Natural killer cell (primary cell): Measurements from ENCODE around the gene AGBL4. TPM values are rescaled to one million over a fixed set of nuclear protein-coding genes. Genes with fewer than 3 reads are reported as not detected.

ENCODE experiments used
- ATAC-seq, 3 donors: fragments of 150-1000 bp in 2 of 3; fragments of 200-7000 bp in 1 of 3; cut with Tn5 transposase; 1 replicate in 1 of 3; 2 replicates in 2 of 3; pipeline ENCODE4 v1.10.0; 2021; ENCODE audit warnings: mild to moderate bottlenecking in 2 of 3, moderate library complexity in 2 of 3
- DNase-seq, 2 donors: peaks; one replicate each; pipeline versions ENCODE4 v3.0.0 to v3.0.0-alpha.2; 2013 to 2021; ENCODE audit warnings: mixed read lengths in 1 of 2
- H3K27ac ChIP-seq: one replicate; pipeline ENCODE4 v1.5.1; 2013; ENCODE audit warnings: mild to moderate bottlenecking, low read length
- H3K27me3 ChIP-seq: one replicate; pipeline ENCODE4 v1.6.1; 2013; ENCODE audit warnings: low read length; ENCODE audit not compliant: control insufficient read depth, insufficient read depth
- H3K36me3 ChIP-seq: one replicate; pipeline ENCODE4 v1.6.1; 2013; ENCODE audit warnings: low read length; ENCODE audit not compliant: control insufficient read depth, insufficient read depth
- H3K4me1 ChIP-seq: one replicate; pipeline ENCODE4 v1.6.1; 2013; ENCODE audit warnings: low read length; ENCODE audit not compliant: control insufficient read depth, insufficient read depth
- H3K4me3 ChIP-seq: one replicate; pipeline ENCODE4 v1.5.1; 2013; ENCODE audit warnings: low read length
- H3K9me3 ChIP-seq: one replicate; pipeline ENCODE4 v1.6.1; 2013; ENCODE audit warnings: low read length; ENCODE audit not compliant: control insufficient read depth, insufficient read depth
- H3K27ac Mint-ChIP-seq, 2 donors: one replicate each; pipeline ENCODE4 v1.8.0; 2022; ENCODE audit warnings: mild to moderate bottlenecking in 2 of 2, mixed read lengths in 2 of 2, moderate library complexity in 1 of 2
- H3K27me3 Mint-ChIP-seq, 2 donors: one replicate each; pipeline ENCODE4 v1.8.0; 2022; ENCODE audit warnings: low read depth in 2 of 2, mixed read lengths in 2 of 2
- H3K36me3 Mint-ChIP-seq: one replicate; pipeline ENCODE4 v1.8.0; 2022; ENCODE audit warnings: mixed read lengths
- H3K4me1 Mint-ChIP-seq, 2 donors: one replicate each; pipeline ENCODE4 v1.8.0; 2022; ENCODE audit warnings: mixed read lengths in 2 of 2
- H3K4me3 Mint-ChIP-seq: one replicate; pipeline ENCODE4 v1.8.0; 2022; ENCODE audit warnings: mild to moderate bottlenecking, moderate library complexity, mixed read lengths
- H3K9me3 Mint-ChIP-seq, 2 donors: one replicate each; pipeline ENCODE4 v1.8.0; 2022; ENCODE audit warnings: mixed read lengths in 2 of 2
- WGBS: methylation state at CpG from one replicate; pipeline ENCODE4 v1.1.7; 2013; ENCODE audit warnings: missing lambda C conversion rate; ENCODE audit not compliant: insufficient coverage; 5-methylcytosine and 5-hydroxymethylcytosine counted together
- intact Hi-C: fragments of 100-400 bp; cut with micrococcal nuclease; formaldehyde crosslinking; loops from one replicate; pipeline ENCODE4 v1.14.2; 2022
- total RNA-seq, 4 donors: library from RNA; stranded (reverse); fragments of 120-200 nt in 1 of 4; gene quantifications; one replicate each; pipeline versions ENCODE4 v1.2.3 to v1.2.4, GENCODE V29; 2013 to 2022
- TF ChIP-seq, protein P1 (sequence below): fragments of 200-600 bp; IDR thresholded peaks from one replicate; pipeline ENCODE4 v1.8.0; 2022; ENCODE audit warnings: antibody characterized with exemption

The AGBL4 gene
- total RNA-seq, 3 donors from 2014 or later (not counting 1 experiment from before 2014, with no cell fraction given) = not detected

DNA sequence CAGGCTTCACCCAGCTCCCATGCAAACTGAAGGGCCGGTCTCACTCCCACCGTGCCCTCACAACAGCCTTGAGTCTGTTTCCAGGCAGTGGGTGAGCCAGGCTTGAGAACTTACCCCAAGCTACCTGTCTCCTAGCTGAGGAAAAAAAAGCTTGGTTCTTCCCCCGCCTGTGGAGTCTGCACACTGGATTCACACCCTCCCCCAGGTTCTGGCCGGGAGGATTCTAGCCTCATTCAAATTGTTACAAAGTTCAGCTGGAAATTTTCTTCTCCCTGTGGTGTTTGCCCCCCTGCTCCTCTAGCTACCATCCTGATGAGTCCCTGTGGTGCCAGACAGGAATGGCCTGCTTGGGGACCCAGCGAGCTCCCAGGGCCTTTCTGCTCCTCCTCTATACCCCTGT, 471.7 kb downstream of the AGBL4 start:
- H3K36me3 ChIP-seq = no peaks in the 10 kb centered on the region
- H3K27me3 ChIP-seq = no peaks in the 10 kb centered on the region
- peaks cover 3% of the 10 kb centered on the region for H3K9me3 ChIP-seq
- DNase-seq (no peak), ATAC-seq (no peak)
- H3K27me3 Mint-ChIP-seq = no peaks in the 10 kb centered on the region
- intact Hi-C loops = no loop called here
- TF ChIP-seq, protein P1, sequence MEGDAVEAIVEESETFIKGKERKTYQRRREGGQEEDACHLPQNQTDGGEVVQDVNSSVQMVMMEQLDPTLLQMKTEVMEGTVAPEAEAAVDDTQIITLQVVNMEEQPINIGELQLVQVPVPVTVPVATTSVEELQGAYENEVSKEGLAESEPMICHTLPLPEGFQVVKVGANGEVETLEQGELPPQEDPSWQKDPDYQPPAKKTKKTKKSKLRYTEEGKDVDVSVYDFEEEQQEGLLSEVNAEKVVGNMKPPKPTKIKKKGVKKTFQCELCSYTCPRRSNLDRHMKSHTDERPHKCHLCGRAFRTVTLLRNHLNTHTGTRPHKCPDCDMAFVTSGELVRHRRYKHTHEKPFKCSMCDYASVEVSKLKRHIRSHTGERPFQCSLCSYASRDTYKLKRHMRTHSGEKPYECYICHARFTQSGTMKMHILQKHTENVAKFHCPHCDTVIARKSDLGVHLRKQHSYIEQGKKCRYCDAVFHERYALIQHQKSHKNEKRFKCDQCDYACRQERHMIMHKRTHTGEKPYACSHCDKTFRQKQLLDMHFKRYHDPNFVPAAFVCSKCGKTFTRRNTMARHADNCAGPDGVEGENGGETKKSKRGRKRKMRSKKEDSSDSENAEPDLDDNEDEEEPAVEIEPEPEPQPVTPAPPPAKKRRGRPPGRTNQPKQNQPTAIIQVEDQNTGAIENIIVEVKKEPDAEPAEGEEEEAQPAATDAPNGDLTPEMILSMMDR = no peak
- no peak overlapping the region for H3K4me3 ChIP-seq
- no peaks in the 10 kb centered on the region for H3K4me1 Mint-ChIP-seq
- peaks cover 4 to 16% of the 10 kb centered on the region in 2 donors for H3K9me3 Mint-ChIP-seq
- no peaks in the 10 kb centered on the region for H3K36me3 Mint-ChIP-seq
- H3K27ac ChIP-seq = no peak overlapping the region
- H3K27ac Mint-ChIP-seq = no peak overlapping the region
- 91% methylated on average over 5 of the region's 5 CpGs for WGBS
- H3K4me3 Mint-ChIP-seq = no peak overlapping the region
- H3K4me1 ChIP-seq = no peaks in the 10 kb centered on the region

DNA sequence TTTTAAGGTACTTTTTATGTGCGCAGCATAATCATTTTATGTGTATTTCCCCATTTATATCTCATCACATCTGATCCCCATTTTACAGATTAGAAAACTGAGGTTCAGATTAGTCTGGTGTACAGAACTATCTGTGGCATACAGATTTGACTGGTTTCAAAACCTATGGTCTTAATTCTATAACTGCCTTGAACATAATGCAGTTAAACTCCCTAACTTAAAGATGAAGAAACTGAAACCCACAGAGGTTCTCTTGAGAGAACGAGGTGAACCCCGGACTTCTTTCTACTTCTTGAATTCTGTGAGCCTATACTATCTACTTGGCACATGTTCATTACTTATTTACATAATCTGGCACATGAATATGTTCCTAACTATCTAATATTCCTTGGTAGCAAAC, 479.1 kb downstream of the AGBL4 start:
- Mint-ChIP-seq H3K27me3 (no peaks in the 10 kb centered on the region), H3K4me3 (no peak overlapping the region), H3K4me1 (no peaks in the 10 kb centered on the region), H3K9me3 (peaks cover 18 to 19% of the 10 kb centered on the region in 2 donors), H3K27ac (no peak overlapping the region), H3K36me3 (no peaks in the 10 kb centered on the region)
- Histone ChIP-seq H3K9me3 (no peaks in the 10 kb centered on the region), H3K36me3 (no peaks in the 10 kb centered on the region), H3K4me3 (no peak overlapping the region), H3K27me3 (no peaks in the 10 kb centered on the region), H3K27ac (no peak overlapping the region), H3K4me1 (no peaks in the 10 kb centered on the region)
- ATAC-seq = no peak
- intact Hi-C loops = no loop called here
- 97% methylated on average over 3 of the region's 3 CpGs for WGBS
- DNase-seq = no peak
- TF ChIP-seq, protein P1 = no peak

DNA sequence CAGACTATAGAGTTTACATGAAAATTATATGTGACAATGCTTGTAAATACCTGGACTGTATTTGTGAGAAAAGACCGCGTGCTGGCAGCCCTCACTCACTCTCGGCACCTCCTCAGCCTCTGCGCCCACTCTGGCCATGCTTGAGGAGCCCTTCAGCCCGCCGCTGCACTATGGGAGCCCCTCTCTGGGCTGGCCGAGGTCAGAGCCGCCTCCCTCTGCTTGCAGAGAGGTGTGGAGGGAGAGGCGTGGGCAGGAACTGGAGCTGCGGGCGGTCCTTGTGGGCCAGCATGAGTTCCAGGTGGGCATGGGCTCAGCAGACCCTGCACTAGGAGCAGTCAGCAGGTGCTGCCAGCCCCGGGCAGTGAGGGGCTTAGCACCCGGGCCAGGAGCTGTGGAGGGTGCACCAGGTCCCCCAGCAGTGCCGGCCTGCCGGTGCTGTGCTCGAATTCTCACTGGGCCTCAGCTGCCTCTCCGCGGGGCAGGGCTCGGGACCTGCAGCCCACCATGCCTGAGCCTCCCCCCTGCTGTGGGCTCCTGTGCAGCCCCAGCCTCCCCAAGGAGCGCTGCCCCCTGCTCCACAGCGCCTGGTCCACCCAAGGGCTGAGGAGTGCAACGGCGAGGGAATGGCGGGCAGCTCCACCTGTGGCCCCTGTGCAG, 482.5 kb downstream of the AGBL4 start:
- Histone ChIP-seq H3K27ac (no peak overlapping the region), H3K4me1 (no peaks in the 10 kb centered on the region), H3K9me3 (no peaks in the 10 kb centered on the region), H3K4me3 (no peak overlapping the region), H3K27me3 (no peaks in the 10 kb centered on the region), H3K36me3 (no peaks in the 10 kb centered on the region)
- no peaks in the 10 kb centered on the region for H3K4me1 Mint-ChIP-seq
- H3K27me3 Mint-ChIP-seq = no peaks in the 10 kb centered on the region
- no peak for DNase-seq
- WGBS = 91% methylated on average over 24 of the region's 24 CpGs
- no peak for ATAC-seq
- no peaks in the 10 kb centered on the region for H3K36me3 Mint-ChIP-seq
- TF ChIP-seq, protein P1 = no peak
- intact Hi-C loops = no loop called here
- H3K27ac Mint-ChIP-seq = no peak overlapping the region
- H3K9me3 Mint-ChIP-seq = peaks cover 16 to 17% of the 10 kb centered on the region in 2 donors
- no peak overlapping the region for H3K4me3 Mint-ChIP-seq
